ENCODE results near the gene PGD.

GRCh38 chr1:10379676-10380075, 19.2 kb upstream of the PGD start:
- no peak for TF ChIP-seq ZNF311 (tag by site-specific recombination; IDR thresholded peaks at IDR 0.05; ENCODE audit: borderline replicate concordance)
- no peak for TF ChIP-seq TCF7L2 (IDR thresholded peaks at IDR 0.05; ENCODE audit: borderline replicate concordance, low read depth, low read length)
- no peak for TF ChIP-seq ZNF610 (tag by site-specific recombination; IDR thresholded peaks at IDR 0.05; ENCODE audit: borderline replicate concordance)
- TF ChIP-seq CTCF (tag by site-specific recombination; IDR thresholded peaks at IDR 0.05), result no peak
